Transverse colon (tissue), 4 donors: ENCODE data around the gene CNKSR3.

Source experiments
- CTCF ChIP-seq, 5 experiments: fragments of 200-600 bp in 3 of 5; fragments of 450-650 bp in 2 of 5; sonication (generic) in 3 of 5; IDR thresholded peaks; 1 replicate in 2 of 5; 2 replicates in 3 of 5; pipeline ENCODE4 v1.5.1; 2016 to 2017; ENCODE audit warnings: antibody characterized with exemption in 5 of 5, inconsistent platforms in 3 of 5, mild to moderate bottlenecking in 2 of 5, moderate library complexity in 1 of 5
- POLR2A ChIP-seq: fragments of 450-650 bp; IDR thresholded peaks from one replicate; pipeline ENCODE4 v1.6.1; 2016; ENCODE audit warnings: antibody characterized with exemption, mild to moderate bottlenecking, moderate library complexity
- POLR2AphosphoS5 ChIP-seq, 3 donors: sonication (generic); formaldehyde crosslinking; IDR thresholded peaks; one replicate each; pipeline ENCODE4 v1.6.1; 2016; ENCODE audit warnings: antibody characterized with exemption in 3 of 3

GRCh38 chr6:154383273-154383672, 127.2 kb downstream of the CNKSR3 start:
- TF ChIP-seq CTCF (IDR thresholded peaks at IDR 0.05): no peak
- no peak for TF ChIP-seq POLR2A
- TF ChIP-seq POLR2AphosphoS5 (IDR thresholded peaks at IDR 0.05): no peak
